WTC11 (cell line): ENCODE measurements around the gene ATP2B1. TPM values are rescaled to one million over a fixed set of nuclear protein-coding genes. Genes with fewer than 3 reads are reported as not detected.

Experiments used
- ATAC-seq: fragments of 200-7000 bp; cut with Tn5 transposase; 2 replicates; pipeline ENCODE4 v1.10.0; 2021; ENCODE audit warnings: mild to moderate bottlenecking, moderate library complexity
- CTCF ChIA-PET: fragments of 300-600 bp; sonication (Branson Sonifier 250); formaldehyde crosslinking; loops from one replicate; lab custom pipeline; 2021; ENCODE audit warnings: antibody characterized with exemption; lab: Charles Lee
- POLR2A ChIA-PET: fragments of 350-600 bp; sonication (Branson Sonifier 250); formaldehyde crosslinking; loops from one replicate; lab custom pipeline; 2021; ENCODE audit warnings: antibody characterized with exemption; lab: Charles Lee
- DNase-seq: peaks from one replicate; pipeline ENCODE4 v3.0.0; 2021; ENCODE audit warnings: low spot score
- H3K27ac Mint-ChIP-seq: 2 replicates; pipeline ENCODE4 v1.8.0; 2021; ENCODE audit warnings: mixed read lengths
- H3K27me3 Mint-ChIP-seq: 2 replicates; pipeline ENCODE4 v1.8.0; 2021; ENCODE audit warnings: low read depth, mild to moderate bottlenecking, moderate library complexity, mixed read lengths
- H3K36me3 Mint-ChIP-seq: 2 replicates; pipeline ENCODE4 v1.8.0; 2021; ENCODE audit warnings: mixed read lengths
- H3K4me1 Mint-ChIP-seq: 2 replicates; pipeline ENCODE4 v1.8.0; 2022; ENCODE audit warnings: mixed read lengths
- H3K4me3 Mint-ChIP-seq: 2 replicates; pipeline ENCODE4 v1.8.0; 2021; ENCODE audit warnings: mild to moderate bottlenecking, moderate library complexity, mixed read lengths
- H3K9me3 Mint-ChIP-seq: 2 replicates; pipeline ENCODE4 v1.8.0; 2021; ENCODE audit warnings: mixed read lengths
- CBFB ChIP-seq: sonication (generic); formaldehyde crosslinking; IDR thresholded peaks from 2 replicates; pipeline ENCODE4 v1.8.1; 2022; ENCODE audit warnings: mild to moderate bottlenecking, low read depth, missing genetic modification reagents
- CREB1 ChIP-seq: sonication (generic); formaldehyde crosslinking; IDR thresholded peaks from 2 replicates; pipeline ENCODE4 v1.8.0; 2023; ENCODE audit warnings: mild to moderate bottlenecking, missing genetic modification reagents
- E2F4 ChIP-seq: sonication (generic); formaldehyde crosslinking; IDR thresholded peaks from 2 replicates; pipeline ENCODE4 v1.8.1; 2022; ENCODE audit warnings: low read depth, mild to moderate bottlenecking, moderate library complexity, missing genetic modification reagents, borderline replicate concordance
- E2F5 ChIP-seq: sonication (generic); formaldehyde crosslinking; IDR thresholded peaks from 2 replicates; pipeline ENCODE4 v1.8.1; 2022; ENCODE audit warnings: mild to moderate bottlenecking, moderate library complexity, missing genetic modification reagents
- EMX1 ChIP-seq: fragments of 250-450 bp; sonication (Bioruptor Pico); IDR thresholded peaks from 2 replicates; pipeline ENCODE4 v1.8.0; 2021; ENCODE audit warnings: mild to moderate bottlenecking
- ESRRA ChIP-seq: sonication (generic); formaldehyde crosslinking; IDR thresholded peaks from 2 replicates; pipeline ENCODE4 v1.8.1; 2022; ENCODE audit warnings: mild to moderate bottlenecking, missing genetic modification reagents, borderline replicate concordance
- FOXJ3 ChIP-seq: sonication (generic); formaldehyde crosslinking; IDR thresholded peaks from 2 replicates; pipeline ENCODE4 v1.9.0; 2021; ENCODE audit warnings: missing genetic modification reagents, mild to moderate bottlenecking, borderline replicate concordance
- FOXK1 ChIP-seq: sonication (generic); formaldehyde crosslinking; IDR thresholded peaks from 2 replicates; pipeline ENCODE4 v1.8.0; 2022; ENCODE audit warnings: mild to moderate bottlenecking, moderate library complexity, missing genetic modification reagents
- HMGA2 ChIP-seq: fragments of 250-450 bp; sonication (Bioruptor Pico); IDR thresholded peaks from 2 replicates; pipeline ENCODE4 v1.4.0; 2021; ENCODE audit warnings: mild to moderate bottlenecking, moderate library complexity
- IRF1 ChIP-seq: sonication (generic); formaldehyde crosslinking; IDR thresholded peaks from 2 replicates; pipeline ENCODE4 v1.8.0; 2023; ENCODE audit warnings: missing genetic modification reagents
- MXD4 ChIP-seq: fragments of 250-450 bp; sonication (Bioruptor Pico); IDR thresholded peaks from 2 replicates; pipeline ENCODE4 v1.8.0; 2021; ENCODE audit warnings: mild to moderate bottlenecking, moderate library complexity, borderline replicate concordance
- NFYB ChIP-seq: sonication (generic); formaldehyde crosslinking; conservative IDR thresholded peaks from 2 replicates; pipeline ENCODE4 v1.8.0; 2022; ENCODE audit warnings: low read depth, missing genetic modification reagents
- NR1H2 ChIP-seq: sonication (generic); formaldehyde crosslinking; IDR thresholded peaks from 2 replicates; pipeline ENCODE4 v1.9.0; 2021; ENCODE audit warnings: mild to moderate bottlenecking, moderate library complexity, missing genetic modification reagents
- NR2C2 ChIP-seq: sonication (generic); formaldehyde crosslinking; IDR thresholded peaks from 2 replicates; pipeline ENCODE4 v1.8.0; 2022; ENCODE audit warnings: mild to moderate bottlenecking, missing genetic modification reagents
- NR3C1 ChIP-seq: sonication (generic); formaldehyde crosslinking; conservative IDR thresholded peaks from 2 replicates; pipeline ENCODE4 v1.8.1; 2023; ENCODE audit warnings: low read depth, mild to moderate bottlenecking, missing genetic modification reagents
- PREB ChIP-seq: sonication (generic); formaldehyde crosslinking; IDR thresholded peaks from 2 replicates; pipeline ENCODE4 v1.8.1; 2022; ENCODE audit warnings: mild to moderate bottlenecking, missing genetic modification reagents, moderate library complexity, borderline replicate concordance
- SOX15 ChIP-seq: fragments of 250-450 bp; sonication (Bioruptor Pico); IDR thresholded peaks from 2 replicates; pipeline ENCODE4 v1.9.0; 2021; ENCODE audit warnings: mild to moderate bottlenecking
- TCF7 ChIP-seq: sonication (generic); formaldehyde crosslinking; IDR thresholded peaks from 2 replicates; pipeline ENCODE4 v1.8.0; 2022; ENCODE audit warnings: mild to moderate bottlenecking, low read depth, missing genetic modification reagents, moderate library complexity
- TEAD4 ChIP-seq: sonication (generic); formaldehyde crosslinking; IDR thresholded peaks from 2 replicates; pipeline ENCODE4 v1.8.0; 2022; ENCODE audit warnings: mild to moderate bottlenecking, missing genetic modification reagents
- TP53 ChIP-seq: sonication (generic); formaldehyde crosslinking; IDR thresholded peaks from 2 replicates; pipeline ENCODE4 v1.8.1; 2023; ENCODE audit warnings: mild to moderate bottlenecking, missing genetic modification reagents
- ZBTB21 ChIP-seq: sonication (generic); formaldehyde crosslinking; IDR thresholded peaks from 2 replicates; pipeline ENCODE4 v1.8.1; 2023; ENCODE audit warnings: mild to moderate bottlenecking, missing genetic modification reagents, borderline replicate concordance
- ZNF121 ChIP-seq: sonication (generic); formaldehyde crosslinking; IDR thresholded peaks from 2 replicates; pipeline ENCODE4 v1.8.0; 2023; ENCODE audit warnings: missing genetic modification reagents
- ZNF219 ChIP-seq: sonication (generic); formaldehyde crosslinking; IDR thresholded peaks from 2 replicates; pipeline ENCODE4 v1.8.0; 2023; ENCODE audit warnings: missing genetic modification reagents, mild to moderate bottlenecking, borderline replicate concordance
- ZNF263 ChIP-seq: sonication (generic); formaldehyde crosslinking; IDR thresholded peaks from 2 replicates; pipeline ENCODE4 v1.8.1; 2022; ENCODE audit warnings: low read depth, mild to moderate bottlenecking, moderate library complexity, missing genetic modification reagents
- total RNA-seq: library from RNA; stranded (reverse); gene quantifications from 3 replicates; pipeline ENCODE4 v1.2.3, GENCODE V29; 2021
- TF ChIP-seq, protein P1 (sequence below): fragments of 250-450 bp; sonication (Bioruptor Pico); IDR thresholded peaks from 2 replicates; pipeline ENCODE4 v2.1.2; 2022; ENCODE audit warnings: mild to moderate bottlenecking, moderate library complexity
- TF ChIP-seq, protein P2 (sequence below): sonication (generic); formaldehyde crosslinking; IDR thresholded peaks from 2 replicates; pipeline ENCODE4 v1.8.0; 2022; ENCODE audit warnings: mild to moderate bottlenecking, missing genetic modification reagents

ATP2B1 gene
- total RNA-seq, 1 experiment from 2014 or later, result 31.7 TPM

DNA sequence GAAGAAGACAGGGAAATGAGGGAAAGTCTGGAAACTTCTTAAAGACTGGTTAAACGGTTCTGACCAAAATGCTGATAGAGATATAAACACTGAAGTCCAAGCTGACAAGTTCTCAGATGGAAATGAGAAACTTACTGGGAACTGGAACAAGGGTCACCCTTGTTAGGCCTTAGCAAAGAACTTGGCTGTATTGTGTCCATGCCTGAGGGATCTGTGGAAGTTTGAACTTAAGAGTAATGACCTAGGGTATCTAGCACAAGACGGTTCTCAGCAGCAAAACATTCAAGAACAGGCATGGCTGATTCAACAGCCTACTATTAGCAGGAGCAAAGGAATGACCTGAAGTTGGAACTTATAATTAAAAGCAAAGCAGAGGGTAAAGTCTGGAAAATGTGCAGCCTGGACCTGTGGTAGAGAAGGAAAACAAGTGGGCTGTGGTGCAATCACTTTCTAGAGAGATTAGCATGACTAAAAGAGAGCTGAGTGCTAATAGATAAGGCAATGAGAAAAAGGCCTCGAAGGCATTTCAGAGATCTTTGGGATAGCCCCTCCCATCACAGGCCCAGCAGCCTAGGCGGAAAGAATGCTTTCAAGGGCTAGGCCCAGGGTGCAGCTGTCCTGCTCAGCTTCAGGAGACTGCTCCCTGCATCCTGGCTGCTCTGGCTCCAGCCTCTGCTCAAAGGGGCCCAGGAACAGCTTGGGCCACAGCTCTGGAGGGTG is 60.3 kb downstream of the ATP2B1 start:
- ChIA-PET POLR2A (no interaction called here), CTCF (no interaction called here)
- DNase-seq (peak; percentile 71), ATAC-seq (peak; percentile 98)
- Mint-ChIP-seq H3K27ac (peak overlapping the region; percentile 73), H3K27me3 (no peaks in the 10 kb centered on the region)
- TF ChIP-seq TCF7 (CRISPR knock-in tag) (no peak), ZNF121 (peak; percentile 58), PREB (CRISPR knock-in tag) (no peak)
- TF ChIP-seq, all 79 proteins: peak for 1
- Mint-ChIP-seq H3K36me3 (peaks cover 4% of the 10 kb centered on the region), H3K4me3 (no peak overlapping the region), H3K9me3 (peaks cover 8% of the 10 kb centered on the region), H3K4me1 (peaks cover 29% of the 10 kb centered on the region)

DNA sequence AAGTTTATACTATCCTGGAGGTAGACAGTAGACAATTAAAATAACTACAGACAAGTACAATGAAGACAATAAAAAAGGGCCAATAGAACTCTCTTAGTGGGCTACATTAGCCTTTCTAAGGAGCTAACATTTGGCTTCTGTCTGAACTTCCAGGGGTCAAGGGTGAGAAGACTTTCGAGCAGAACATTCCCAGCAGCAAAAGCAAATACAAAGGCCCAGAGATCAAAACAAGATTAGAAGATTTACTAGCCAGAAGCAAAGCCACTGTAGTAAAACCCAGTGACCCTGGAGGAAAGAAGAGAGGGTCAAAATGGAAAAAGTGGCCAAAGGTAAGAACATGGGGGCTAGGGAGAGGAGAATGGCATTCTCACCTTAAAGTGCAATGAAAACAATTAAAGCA is 63.2 kb downstream of the ATP2B1 start:
- H3K27ac Mint-ChIP-seq, result 0 out of 2 replicates have a peak overlapping the region, but pooled peaks have one; percentile 5
- H3K9me3 Mint-ChIP-seq, result peaks cover 8% of the 10 kb centered on the region

GRCh38 chr12:89642959-89643358 is 65.7 kb downstream of the ATP2B1 start:
- Mint-ChIP-seq H3K36me3 (no peaks in the 10 kb centered on the region), H3K27me3 (no peaks in the 10 kb centered on the region), H3K4me1 (peaks cover 23% of the 10 kb centered on the region), H3K9me3 (no peaks in the 10 kb centered on the region), H3K4me3 (no peak overlapping the region), H3K27ac (no peak overlapping the region)
- no peak for TF ChIP-seq EMX1
- no peak for TF ChIP-seq TEAD4 (CRISPR knock-in tag)
- TF ChIP-seq ESRRA (CRISPR knock-in tag), result no peak
- TF ChIP-seq NFYB (CRISPR knock-in tag), result no peak
- TF ChIP-seq HMGA2 (CRISPR knock-in tag), result no peak
- TF ChIP-seq NR1H2, result no peak
- TF ChIP-seq CBFB (CRISPR knock-in tag), result no peak
- no peak for TF ChIP-seq TP53 (CRISPR knock-in tag)
- TF ChIP-seq IRF1 (CRISPR knock-in tag), result no peak
- TF ChIP-seq E2F5 (CRISPR knock-in tag), result no peak
- ATAC-seq, result no peak
- no peak for DNase-seq
- CTCF ChIA-PET, result no interaction called here
- POLR2A ChIA-PET, result no interaction called here

More for the DNA sequence above, 63.2 kb downstream of the ATP2B1 start:
- CTCF ChIA-PET, result no interaction called here
- no peak for TF ChIP-seq ZNF219 (CRISPR knock-in tag)
- no peak for TF ChIP-seq FOXK1 (CRISPR knock-in tag)
- TF ChIP-seq, protein P1, sequence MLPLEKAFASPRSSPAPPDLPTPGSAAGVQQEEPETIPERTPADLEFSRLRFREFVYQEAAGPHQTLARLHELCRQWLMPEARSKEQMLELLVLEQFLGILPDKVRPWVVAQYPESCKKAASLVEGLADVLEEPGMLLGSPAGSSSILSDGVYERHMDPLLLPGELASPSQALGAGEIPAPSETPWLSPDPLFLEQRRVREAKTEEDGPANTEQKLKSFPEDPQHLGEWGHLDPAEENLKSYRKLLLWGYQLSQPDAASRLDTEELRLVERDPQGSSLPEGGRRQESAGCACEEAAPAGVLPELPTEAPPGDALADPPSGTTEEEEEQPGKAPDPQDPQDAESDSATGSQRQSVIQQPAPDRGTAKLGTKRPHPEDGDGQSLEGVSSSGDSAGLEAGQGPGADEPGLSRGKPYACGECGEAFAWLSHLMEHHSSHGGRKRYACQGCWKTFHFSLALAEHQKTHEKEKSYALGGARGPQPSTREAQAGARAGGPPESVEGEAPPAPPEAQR, result no peak
- TF ChIP-seq, protein P2, sequence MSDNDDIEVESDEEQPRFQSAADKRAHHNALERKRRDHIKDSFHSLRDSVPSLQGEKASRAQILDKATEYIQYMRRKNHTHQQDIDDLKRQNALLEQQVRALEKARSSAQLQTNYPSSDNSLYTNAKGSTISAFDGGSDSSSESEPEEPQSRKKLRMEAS (CRISPR knock-in tag), result no peak
- TF ChIP-seq NR2C2 (CRISPR knock-in tag), result no peak
- no peak for TF ChIP-seq NR3C1
- no peak for TF ChIP-seq SOX15 (CRISPR knock-in tag)
- no peak for TF ChIP-seq ZBTB21 (CRISPR knock-in tag)
- no peak for TF ChIP-seq MXD4
- no peak for TF ChIP-seq FOXJ3 (CRISPR knock-in tag)
- no peak for TF ChIP-seq E2F4 (CRISPR knock-in tag)
- no peak for TF ChIP-seq ZNF263
- no peak for TF ChIP-seq CREB1 (CRISPR knock-in tag)
- Mint-ChIP-seq H3K4me1 (peaks cover 34% of the 10 kb centered on the region), H3K4me3 (no peak overlapping the region), H3K36me3 (peaks cover 4% of the 10 kb centered on the region), H3K27me3 (no peaks in the 10 kb centered on the region)
- POLR2A ChIA-PET, result no interaction called here
- ATAC-seq, result no peak
- DNase-seq, result no peak
